K562 (cell line): ENCODE measurements around the gene IP6K1.

Source experiments
- CEBPB ChIP-seq: fragments of 450-650 bp; IDR thresholded peaks from 2 replicates; pipeline ENCODE4 v1.6.1; 2016; ENCODE audit warnings: missing genetic modification characterization, missing compliant biosample characterization
- CTCF ChIP-seq, 3 experiments: IDR thresholded peaks in 2 of 3; conservative IDR thresholded peaks in 1 of 3; 2 replicates each; pipeline ENCODE4 v1.5.1; 2011 to 2012; ENCODE audit warnings: low read length in 3 of 3, mild to moderate bottlenecking in 3 of 3, control low read depth in 2 of 3, improper control_type of control experiment in 1 of 3, inconsistent platforms in 1 of 3, low read depth in 1 of 3, mixed read lengths in 1 of 3, moderate library complexity in 1 of 3; ENCODE audit not compliant: insufficient read depth in 2 of 3
- HMG20B ChIP-seq: fragments of 250-450 bp; sonication (Bioruptor Pico); IDR thresholded peaks from 2 replicates; pipeline ENCODE4 v1.5.0; 2021; ENCODE audit warnings: mild to moderate bottlenecking
- MXI1 ChIP-seq: IDR thresholded peaks from 2 replicates; pipeline ENCODE4 v1.6.1; 2011; ENCODE audit warnings: low read depth, mild to moderate bottlenecking, improper control_type of control experiment, low read length
- NFYB ChIP-seq: IDR thresholded peaks from 2 replicates; pipeline ENCODE4 v1.6.1; 2011; ENCODE audit warnings: mild to moderate bottlenecking, moderate library complexity; ENCODE audit not compliant: insufficient read length; ENCODE audit errors: extremely low read depth
- TRIM28 ChIP-seq: fragments of 450-650 bp; IDR thresholded peaks from 2 replicates; pipeline ENCODE4 v1.6.1; 2017
- ZNF23 ChIP-seq: fragments of 250-450 bp; sonication (Bioruptor Pico); IDR thresholded peaks from 2 replicates; pipeline ENCODE4 v1.4.0; 2020; ENCODE audit warnings: mild to moderate bottlenecking
- ZSCAN29 ChIP-seq: fragments of 450-650 bp; IDR thresholded peaks from 2 replicates; pipeline ENCODE4 v1.6.1; 2017

DNA sequence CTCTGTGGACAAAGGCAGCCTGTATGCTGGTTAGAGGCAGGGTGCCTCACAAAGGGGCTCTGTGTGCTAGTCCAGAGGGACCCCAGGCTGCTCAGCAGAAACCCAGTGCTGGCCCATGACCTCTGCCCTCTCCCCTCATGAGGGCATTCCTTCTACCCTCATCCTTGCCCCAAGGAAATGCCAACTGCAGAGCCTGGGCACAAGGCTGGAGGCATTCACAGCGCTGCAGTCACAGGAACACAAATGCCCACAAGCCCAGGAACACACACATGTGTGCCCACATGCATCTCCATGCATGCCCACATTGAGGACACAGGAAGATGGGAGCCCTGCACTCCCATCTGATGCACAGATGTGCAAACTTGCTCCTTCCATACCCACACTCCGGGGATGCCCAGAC is 20.5 kb upstream of the IP6K1 start:
- no peak for TF ChIP-seq ZNF23 (CRISPR knock-in tag)
- no peak for TF ChIP-seq CEBPB (tag)
- TF ChIP-seq HMG20B (CRISPR knock-in tag), result no peak
- no peak for TF ChIP-seq ZSCAN29
- TF ChIP-seq CTCF (IDR thresholded peaks at IDR 0.05 in 2 of 3, conservative IDR thresholded peaks at IDR 0.05 in 1 of 3; ENCODE audit: insufficient read depth in 2 of 3, low read depth in 1 of 3, low read length in 3 of 3), result no peak
- TF ChIP-seq TRIM28, result no peak
- TF ChIP-seq MXI1, result no peak
- no peak for TF ChIP-seq NFYB
